HG03175 (cell line): ENCODE measurements around the gene TWIST2.

ENCODE experiments used
- ATAC-seq: cut with Tn5 transposase; IDR thresholded peaks from one replicate; pipeline ENCODE4 v1.9.1; 2021; ENCODE audit warnings: mild to moderate bottlenecking, moderate library complexity; ENCODE audit not compliant: unreplicated experiment

Gene TWIST2

DNA sequence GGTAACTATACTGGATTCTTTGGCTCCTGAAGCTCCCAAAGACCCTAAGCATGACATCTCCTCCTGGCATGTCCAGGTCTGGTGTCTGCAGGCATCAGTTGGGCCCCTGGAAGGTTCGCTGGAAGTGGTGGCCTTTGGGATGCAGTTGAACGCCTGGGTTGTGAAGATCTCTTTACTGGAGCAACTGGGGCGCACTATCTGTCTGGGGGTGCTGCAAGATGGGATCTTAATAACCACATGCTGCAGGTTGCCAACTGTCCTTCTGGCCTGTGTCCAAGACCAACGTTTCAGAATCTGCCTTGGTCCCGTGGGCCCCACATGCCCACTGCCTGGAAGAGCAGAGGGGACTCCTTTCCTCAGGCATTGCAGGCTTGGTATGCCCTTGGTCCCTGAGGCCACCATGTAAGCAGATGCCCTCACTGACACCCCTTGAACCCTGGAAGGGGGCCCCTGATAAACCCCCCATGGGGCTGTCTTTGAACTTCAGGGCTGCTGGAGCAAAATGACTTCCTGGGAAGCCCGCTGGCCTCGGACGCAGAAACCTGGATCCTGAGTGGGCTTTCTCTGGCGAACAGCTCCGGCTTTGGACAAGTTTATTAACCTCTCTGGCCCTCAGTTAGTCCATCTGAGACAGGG is 101.9 kb downstream of the TWIST2 start:
- ATAC-seq = no peak

DNA sequence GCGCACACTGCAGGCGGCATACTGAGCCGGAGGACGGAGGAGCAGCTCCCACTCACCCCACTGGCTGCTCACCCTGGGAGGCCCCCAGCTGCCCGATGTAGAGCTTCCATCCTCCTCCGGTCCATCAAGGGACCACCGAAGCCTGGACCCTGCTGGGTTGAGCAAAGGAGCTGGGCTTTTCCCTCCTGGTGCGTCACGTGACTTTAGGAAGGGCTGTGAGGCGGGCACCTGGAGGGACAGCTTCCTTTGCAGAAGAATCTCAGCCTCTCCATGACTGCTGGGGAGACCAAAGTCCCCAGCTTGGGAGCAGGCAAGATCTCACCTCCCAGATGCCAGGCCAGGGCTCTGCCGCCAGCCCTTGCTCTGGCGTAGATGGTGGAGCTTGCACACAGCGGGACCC is 102.7 kb downstream of the TWIST2 start:
- ATAC-seq = no peak

DNA sequence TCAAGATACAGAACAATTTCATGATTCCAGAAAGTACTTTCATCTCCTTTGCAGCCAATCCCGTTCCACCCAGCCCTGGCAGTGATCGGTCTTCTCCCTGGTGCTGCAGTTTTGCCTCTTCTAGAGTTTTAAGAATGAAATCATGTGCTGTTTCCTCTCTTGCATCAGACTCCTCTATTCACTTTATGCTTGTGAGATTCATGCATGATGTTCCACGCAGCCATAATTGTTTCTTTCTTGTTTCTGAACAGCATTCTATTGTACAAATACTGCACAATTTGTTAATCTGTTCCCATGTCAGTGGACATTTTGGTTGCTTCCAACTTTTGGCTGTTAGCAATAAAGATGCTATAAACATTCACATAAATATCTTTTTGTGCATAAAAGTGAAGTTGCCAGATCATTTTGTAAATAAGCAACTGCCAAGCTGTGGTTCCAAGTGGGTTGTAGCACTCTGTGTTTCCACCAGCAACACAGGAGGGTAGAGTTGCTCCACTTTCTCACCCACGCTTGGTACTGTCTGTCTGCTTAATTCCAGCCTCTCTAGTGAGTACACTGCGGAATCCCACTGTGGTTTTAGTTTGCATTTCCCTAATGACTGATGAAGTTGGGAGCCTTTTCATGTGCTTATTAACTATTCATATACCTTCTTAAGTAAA is 104.5 kb downstream of the TWIST2 start:
- ATAC-seq = no peak

DNA sequence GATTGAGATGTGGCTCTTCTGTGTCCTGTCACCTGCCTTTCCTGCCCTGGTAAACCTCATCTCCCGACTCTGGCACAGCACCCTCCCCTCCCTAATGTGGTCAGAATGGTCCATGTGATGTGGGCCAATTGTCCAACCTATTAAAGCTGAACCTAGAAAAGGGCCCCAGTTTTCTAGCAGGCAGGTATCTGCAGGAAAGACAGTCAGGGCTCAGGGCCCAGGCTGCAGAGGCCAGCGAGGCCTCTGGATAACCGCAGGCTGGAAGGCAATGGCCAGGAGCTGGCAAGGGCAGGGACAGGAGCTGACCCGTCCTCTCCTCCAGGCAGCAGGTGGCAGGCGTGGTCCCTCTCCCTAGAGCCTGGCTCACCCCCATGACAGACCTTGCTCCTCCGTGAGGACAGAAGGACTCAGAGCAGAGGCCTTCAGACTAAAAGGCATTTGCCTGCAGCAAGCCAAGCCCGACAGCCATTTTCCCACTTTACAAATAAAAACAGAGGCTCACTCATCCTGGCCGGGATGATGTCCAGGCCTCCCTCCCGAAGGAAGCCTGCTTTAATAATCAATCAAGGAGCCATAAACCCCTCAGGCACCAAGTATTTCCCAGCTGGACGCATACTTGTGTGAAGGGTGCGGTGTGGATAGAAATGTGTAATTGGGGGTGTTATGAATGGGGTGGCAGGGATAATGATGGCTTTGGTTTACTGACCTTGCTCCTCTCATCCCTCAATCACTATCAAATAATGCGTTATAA is 107.1 kb downstream of the TWIST2 start:
- no peak for ATAC-seq

DNA sequence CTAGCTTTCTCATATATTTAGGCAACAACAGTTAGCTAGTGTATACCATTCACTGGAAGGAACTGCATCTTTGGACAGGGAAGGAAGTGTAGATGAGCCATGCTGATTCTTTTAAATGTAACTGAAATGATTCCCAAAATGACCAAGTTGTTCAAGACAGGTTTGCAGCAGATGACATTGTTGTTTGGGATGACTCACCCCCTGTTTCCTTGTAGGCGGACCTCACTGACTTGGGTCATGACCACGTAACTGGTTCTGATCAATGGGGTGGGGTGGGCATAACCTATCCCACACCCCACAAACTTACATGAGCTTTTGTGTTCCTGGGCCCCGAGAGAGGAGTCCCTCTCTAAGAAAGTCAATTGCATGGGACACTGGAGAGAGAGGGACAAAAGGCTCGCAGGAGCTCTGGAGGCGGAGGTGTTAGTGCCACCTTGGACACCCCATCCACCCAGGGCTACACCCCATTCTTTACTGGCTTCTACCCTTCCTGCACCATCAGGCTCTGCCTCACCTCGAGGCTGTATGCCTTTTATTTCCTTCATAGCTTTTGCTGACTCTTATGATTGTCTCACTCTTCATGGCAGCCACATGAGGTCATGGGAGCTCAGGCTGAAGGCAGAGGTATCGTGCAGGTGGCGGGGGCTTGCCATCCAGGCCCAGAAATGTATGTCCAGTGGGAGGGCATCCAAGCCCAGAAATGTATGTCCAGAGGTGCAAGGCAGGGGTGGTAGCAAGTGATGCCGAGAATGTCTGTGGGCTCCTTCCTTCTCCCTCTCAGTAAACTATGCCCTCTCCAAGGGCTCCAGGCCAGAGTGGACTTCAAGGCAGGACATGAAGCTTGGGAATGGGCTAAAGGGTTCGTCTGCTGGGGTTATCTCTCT is 108.0 kb downstream of the TWIST2 start:
- no peak for ATAC-seq

DNA sequence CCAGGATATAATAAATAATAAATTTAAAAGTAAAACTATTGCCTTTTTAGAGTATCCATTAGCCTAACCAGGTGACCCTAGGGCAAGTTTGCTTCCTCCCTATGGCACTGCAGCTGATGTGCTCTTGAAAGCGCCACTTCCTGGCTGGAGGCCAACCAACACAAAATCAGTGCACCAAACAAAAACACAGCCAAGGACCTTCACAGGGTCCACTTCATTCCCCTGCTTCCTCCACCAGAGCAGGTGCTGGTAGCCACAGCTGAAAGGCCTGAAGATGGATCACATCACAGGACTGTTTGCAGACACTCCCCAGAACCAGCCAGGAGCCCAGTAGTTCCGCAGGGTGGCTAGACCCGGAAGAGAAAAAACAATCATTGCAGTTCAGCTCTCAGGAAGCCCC is 108.8 kb downstream of the TWIST2 start:
- no peak for ATAC-seq
